ENCODE data around the gene SYT15B. TPM values are rescaled to one million over a fixed set of nuclear protein-coding genes. Genes with fewer than 3 reads are reported as not detected.
A peak's percentile ranks its signal among the peaks of the same experiment; 100 is the strongest.
"Not testable (repeated sequence)": the region's sequence is repeated elsewhere in the genome, so short reads cannot be mapped to it uniquely, and the experiment has no call there.

SYT15B gene
- total RNA-seq, 2 donors from 2014 or later, result 1.5 to 1.9 TPM

DNA sequence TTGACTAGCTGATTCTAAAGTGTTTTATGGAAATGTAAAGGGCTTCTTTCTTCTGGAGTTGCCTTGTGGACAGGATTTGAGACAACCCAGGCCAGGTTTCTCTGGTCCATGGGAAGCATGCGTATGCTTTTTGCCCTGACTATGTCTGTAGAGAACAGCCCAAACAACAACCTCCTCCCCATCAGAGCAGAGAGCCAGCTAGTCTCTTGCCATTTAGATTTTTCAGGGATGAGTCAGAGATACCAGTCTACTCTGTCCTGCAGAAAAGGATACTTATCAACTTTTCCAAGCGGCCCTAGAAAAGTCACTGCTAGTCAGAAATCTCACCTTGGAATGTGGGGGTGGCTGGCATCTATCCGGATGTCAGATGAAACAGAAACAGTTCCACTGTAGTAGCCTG is 11.6 kb downstream of the SYT15B start:
- not testable (repeated sequence) for H3K36me3 ChIP-seq; H3K4me3 ChIP-seq; H3K27me3 ChIP-seq; H3K27ac ChIP-seq; H3K4me1 ChIP-seq; H3K9me3 ChIP-seq; DNase-seq (ENCODE audit: low spot score)

- not testable (repeated sequence) for H3K4me3 ChIP-seq; DNase-seq (ENCODE audit: low spot score); H3K27me3 ChIP-seq; H3K4me1 ChIP-seq; H3K36me3 ChIP-seq; H3K9me3 ChIP-seq; H3K27ac ChIP-seq
Measured at GRCh38 chr10:47750360-47750759, 13.0 kb downstream of the SYT15B start.

- not testable (repeated sequence) for H3K4me3 ChIP-seq; H3K27me3 ChIP-seq; H3K36me3 ChIP-seq; H3K9me3 ChIP-seq; H3K4me1 ChIP-seq; DNase-seq (ENCODE audit: low spot score); H3K27ac ChIP-seq
Measured at GRCh38 chr10:47746780-47747376, 16.5 kb downstream of the SYT15B start.

- not testable (repeated sequence) for DNase-seq (ENCODE audit: low spot score)
Measured at GRCh38 chr10:47744881-47745280, 18.5 kb downstream of the SYT15B start.

GRCh38 chr10:47743611-47744550 is 19.5 kb downstream of the SYT15B start:
- not testable (repeated sequence) for DNase-seq (ENCODE audit: low spot score); H3K27ac ChIP-seq; H3K27me3 ChIP-seq; H3K4me1 ChIP-seq; H3K36me3 ChIP-seq; H3K9me3 ChIP-seq
- TF ChIP-seq CTCF (IDR thresholded peaks at IDR 0.05), result peak in 1 of 2 donors; percentile 36
- H3K4me3 ChIP-seq, result peak overlapping the region; percentile 25 to 38

More at GRCh38 chr10:47744881-47745280, 18.5 kb downstream of the SYT15B start:
- not testable (repeated sequence) for H3K36me3 ChIP-seq, H3K9me3 ChIP-seq, H3K27ac ChIP-seq, H3K27me3 ChIP-seq, H3K4me1 ChIP-seq, H3K4me3 ChIP-seq

- H3K4me1 ChIP-seq; H3K36me3 ChIP-seq; DNase-seq (ENCODE audit: low spot score); H3K4me3 ChIP-seq; H3K27me3 ChIP-seq; H3K27ac ChIP-seq; H3K9me3 ChIP-seq: not testable (repeated sequence)
Measured at GRCh38 chr10:47740868-47741267, 22.5 kb downstream of the SYT15B start.

DNA sequence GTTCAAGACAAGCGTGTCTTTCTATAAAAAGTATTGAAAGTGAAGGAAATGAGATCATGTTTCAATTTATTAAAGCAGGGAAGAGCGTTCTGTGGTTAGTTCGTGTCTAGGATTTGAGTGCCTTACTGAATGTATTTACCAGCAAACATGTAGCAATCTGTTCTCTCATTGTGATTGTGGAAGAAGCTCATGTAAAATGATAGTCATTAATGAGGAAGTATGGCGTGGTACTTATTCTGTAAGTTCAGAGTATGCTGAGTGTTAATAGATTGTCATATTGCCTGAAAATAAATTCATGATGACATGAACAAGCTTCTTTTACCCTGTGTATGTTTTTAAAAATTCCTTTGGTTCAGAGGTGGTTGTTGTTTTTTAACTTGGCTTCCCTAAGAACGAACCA is 32.5 kb downstream of the SYT15B start:
- not testable (repeated sequence) for H3K27ac ChIP-seq; H3K9me3 ChIP-seq; H3K4me3 ChIP-seq; DNase-seq (ENCODE audit: low spot score); H3K27me3 ChIP-seq; H3K36me3 ChIP-seq; H3K4me1 ChIP-seq

DNA sequence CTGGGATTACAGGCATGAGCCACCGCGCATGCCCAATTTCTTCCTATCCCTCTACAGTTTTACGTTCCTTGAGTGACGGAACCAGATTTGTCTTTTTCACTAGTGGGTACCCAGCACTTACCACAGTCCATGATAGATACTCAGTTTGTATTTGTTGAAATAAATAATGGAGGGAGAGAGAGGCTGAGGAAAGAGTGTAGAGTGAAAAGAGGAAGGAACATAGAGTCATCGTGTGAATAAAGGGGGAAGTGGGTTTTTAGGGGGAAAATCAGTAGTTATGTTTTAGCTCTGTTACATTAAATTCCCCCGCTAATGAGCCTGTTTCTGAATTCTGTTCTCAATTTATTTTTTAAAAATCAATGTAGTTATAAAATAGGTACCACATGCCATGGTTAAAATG is 37.7 kb downstream of the SYT15B start:
- not testable (repeated sequence) for DNase-seq (ENCODE audit: low spot score); H3K4me3 ChIP-seq

GRCh38 chr10:47725047-47725446 is 38.3 kb downstream of the SYT15B start:
- not testable (repeated sequence) for H3K27ac ChIP-seq; H3K9me3 ChIP-seq; H3K4me3 ChIP-seq; H3K27me3 ChIP-seq; H3K36me3 ChIP-seq; H3K4me1 ChIP-seq; DNase-seq (ENCODE audit: low spot score)

More for the DNA sequence above, 37.7 kb downstream of the SYT15B start:
- H3K27ac ChIP-seq, H3K36me3 ChIP-seq, H3K4me1 ChIP-seq, H3K9me3 ChIP-seq, H3K27me3 ChIP-seq: not testable (repeated sequence)

- DNase-seq (ENCODE audit: low spot score); H3K9me3 ChIP-seq; H3K27ac ChIP-seq; H3K4me1 ChIP-seq; H3K4me3 ChIP-seq; H3K36me3 ChIP-seq; H3K27me3 ChIP-seq: not testable (repeated sequence)
Measured at GRCh38 chr10:47724119-47724518, 39.3 kb downstream of the SYT15B start.

DNA sequence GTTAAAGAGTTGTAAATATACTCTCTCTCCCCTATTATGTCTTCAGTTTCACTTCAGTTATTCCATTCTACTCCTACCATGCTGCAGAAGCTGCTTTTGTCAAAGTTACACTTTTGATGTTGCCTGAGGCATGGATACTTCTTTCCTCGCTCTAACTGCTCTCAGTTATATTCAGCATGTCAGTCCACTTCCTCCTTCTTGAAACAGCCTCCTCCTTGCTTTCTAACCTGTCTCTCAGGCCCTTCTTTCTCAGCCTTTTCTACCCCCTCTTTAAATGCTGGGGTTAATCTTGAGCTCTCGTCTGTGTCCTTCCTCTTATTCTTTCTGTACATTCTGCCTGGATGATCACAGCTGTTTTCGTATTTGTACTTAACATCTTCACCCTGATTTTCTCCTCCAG is 40.0 kb downstream of the SYT15B start:
- H3K36me3 ChIP-seq; H3K4me1 ChIP-seq; H3K9me3 ChIP-seq; H3K27me3 ChIP-seq; H3K27ac ChIP-seq; H3K4me3 ChIP-seq; DNase-seq (ENCODE audit: low spot score): not testable (repeated sequence)

GRCh38 chr10:47717011-47717769 is 46.2 kb downstream of the SYT15B start:
- H3K27me3 ChIP-seq; H3K36me3 ChIP-seq; DNase-seq (ENCODE audit: low spot score); H3K9me3 ChIP-seq; H3K4me3 ChIP-seq; H3K4me1 ChIP-seq; H3K27ac ChIP-seq: not testable (repeated sequence)

Data from right atrium auricular region (tissue), 2 donors.